Kidney epithelial cell (primary cell): ENCODE measurements around the gene FAM110A. TPM values are rescaled to one million over a fixed set of nuclear protein-coding genes. Genes with fewer than 3 reads are reported as not detected.

Source experiments
- DNase-seq: peaks from one replicate; pipeline ENCODE4 v3.0.0-alpha.2; 2010; ENCODE audit warnings: low read depth
- H3K27me3 ChIP-seq: 2 replicates; pipeline ENCODE4 v1.6.0; 2011; ENCODE audit warnings: low read length; ENCODE audit not compliant: control insufficient read depth, insufficient read depth
- H3K36me3 ChIP-seq: 2 replicates; pipeline ENCODE4 v1.5.1; 2011; ENCODE audit warnings: low read length; ENCODE audit not compliant: control insufficient read depth, insufficient read depth
- H3K4me3 ChIP-seq: 2 replicates; pipeline ENCODE4 v1.5.1; 2011; ENCODE audit warnings: low read depth, mild to moderate bottlenecking, control low read depth, low read length
- total RNA-seq: library from RNA; depleted of rRNA; stranded (reverse); fragments of >200 nt; gene quantifications from 2 replicates; pipeline ENCODE4 v1.2.3, GENCODE V29; 2015
- TF ChIP-seq, protein P1 (sequence below): IDR thresholded peaks from 2 replicates; pipeline ENCODE4 v1.5.1; 2011; ENCODE audit warnings: mild to moderate bottlenecking, moderate library complexity, low read length, control low read depth, inconsistent platforms; ENCODE audit not compliant: insufficient read depth, poor library complexity, severe bottlenecking

FAM110A gene
- total RNA-seq, 1 donor from 2014 or later = 6.2 TPM

DNA sequence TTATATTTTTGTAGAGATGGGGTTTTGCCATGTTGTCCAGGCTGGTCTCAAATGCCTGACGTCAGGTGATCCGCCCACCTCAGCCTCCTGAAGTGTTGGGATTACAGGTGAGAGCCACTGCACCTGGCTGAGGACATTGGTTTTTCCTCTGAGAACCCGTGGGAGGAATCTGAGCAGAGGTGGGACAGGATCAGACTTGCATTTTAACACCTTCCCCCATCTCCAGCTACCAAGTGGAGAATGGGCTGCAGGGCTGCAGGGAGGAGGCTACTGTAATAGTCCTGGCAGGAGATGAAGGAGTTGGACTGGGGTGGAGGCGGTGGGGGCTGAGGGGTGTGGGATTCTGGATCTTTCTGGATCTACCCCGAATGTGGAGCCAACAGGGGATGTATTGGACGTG, 24.5 kb downstream of the FAM110A start:
- Histone ChIP-seq H3K27me3 (no peaks in the 10 kb centered on the region), H3K36me3 (no peaks in the 10 kb centered on the region), H3K4me3 (no peak overlapping the region)
- DNase-seq = no peak
- TF ChIP-seq, protein P1, sequence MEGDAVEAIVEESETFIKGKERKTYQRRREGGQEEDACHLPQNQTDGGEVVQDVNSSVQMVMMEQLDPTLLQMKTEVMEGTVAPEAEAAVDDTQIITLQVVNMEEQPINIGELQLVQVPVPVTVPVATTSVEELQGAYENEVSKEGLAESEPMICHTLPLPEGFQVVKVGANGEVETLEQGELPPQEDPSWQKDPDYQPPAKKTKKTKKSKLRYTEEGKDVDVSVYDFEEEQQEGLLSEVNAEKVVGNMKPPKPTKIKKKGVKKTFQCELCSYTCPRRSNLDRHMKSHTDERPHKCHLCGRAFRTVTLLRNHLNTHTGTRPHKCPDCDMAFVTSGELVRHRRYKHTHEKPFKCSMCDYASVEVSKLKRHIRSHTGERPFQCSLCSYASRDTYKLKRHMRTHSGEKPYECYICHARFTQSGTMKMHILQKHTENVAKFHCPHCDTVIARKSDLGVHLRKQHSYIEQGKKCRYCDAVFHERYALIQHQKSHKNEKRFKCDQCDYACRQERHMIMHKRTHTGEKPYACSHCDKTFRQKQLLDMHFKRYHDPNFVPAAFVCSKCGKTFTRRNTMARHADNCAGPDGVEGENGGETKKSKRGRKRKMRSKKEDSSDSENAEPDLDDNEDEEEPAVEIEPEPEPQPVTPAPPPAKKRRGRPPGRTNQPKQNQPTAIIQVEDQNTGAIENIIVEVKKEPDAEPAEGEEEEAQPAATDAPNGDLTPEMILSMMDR = no peak

DNA sequence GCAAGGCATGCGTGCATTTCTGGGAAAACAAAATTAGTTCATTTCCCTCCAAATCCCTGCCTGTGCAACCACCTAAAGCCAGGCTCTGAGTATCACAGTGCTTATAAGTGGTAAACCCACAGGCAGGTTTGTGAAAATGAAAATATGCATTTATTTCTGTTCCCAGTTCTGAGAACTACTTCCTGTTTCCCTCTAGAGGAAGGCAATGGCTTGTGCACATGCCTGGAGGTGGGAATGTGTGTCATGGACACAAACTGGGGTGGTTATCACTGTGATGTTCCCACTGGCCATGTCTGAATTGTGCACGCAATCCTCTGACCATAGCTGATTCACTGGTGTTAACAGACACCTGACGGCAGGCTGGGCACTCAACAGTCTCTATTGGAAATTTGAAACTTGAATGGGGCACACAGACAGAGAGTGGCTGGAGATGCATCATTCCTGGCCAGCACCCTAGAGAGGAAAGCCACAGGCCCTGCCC, 26.3 kb downstream of the FAM110A start:
- no peak for DNase-seq
- H3K4me3 ChIP-seq = no peak overlapping the region
- no peaks in the 10 kb centered on the region for H3K36me3 ChIP-seq
- TF ChIP-seq, protein P1 = no peak
- no peaks in the 10 kb centered on the region for H3K27me3 ChIP-seq

DNA sequence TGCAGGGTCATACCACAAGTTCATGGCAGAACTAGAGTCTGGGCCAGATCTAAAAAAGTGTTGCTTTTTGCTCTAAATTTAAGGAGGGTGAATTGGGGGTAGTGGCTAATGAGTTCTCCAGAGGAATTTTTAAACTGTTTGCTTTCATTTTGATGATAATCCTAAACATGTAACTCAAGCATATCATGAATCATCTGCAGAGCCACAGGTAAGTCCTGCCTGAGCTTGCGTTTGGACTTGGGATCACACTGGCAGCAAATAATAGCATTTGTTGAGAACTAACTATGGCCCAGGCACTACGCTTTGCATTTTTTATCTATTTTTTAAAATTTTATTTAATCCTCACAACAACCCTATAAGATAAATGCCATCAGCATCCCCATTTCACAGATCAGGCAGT, 27.4 kb downstream of the FAM110A start:
- no peaks in the 10 kb centered on the region for H3K27me3 ChIP-seq
- TF ChIP-seq, protein P1 = no peak
- DNase-seq = no peak

DNA sequence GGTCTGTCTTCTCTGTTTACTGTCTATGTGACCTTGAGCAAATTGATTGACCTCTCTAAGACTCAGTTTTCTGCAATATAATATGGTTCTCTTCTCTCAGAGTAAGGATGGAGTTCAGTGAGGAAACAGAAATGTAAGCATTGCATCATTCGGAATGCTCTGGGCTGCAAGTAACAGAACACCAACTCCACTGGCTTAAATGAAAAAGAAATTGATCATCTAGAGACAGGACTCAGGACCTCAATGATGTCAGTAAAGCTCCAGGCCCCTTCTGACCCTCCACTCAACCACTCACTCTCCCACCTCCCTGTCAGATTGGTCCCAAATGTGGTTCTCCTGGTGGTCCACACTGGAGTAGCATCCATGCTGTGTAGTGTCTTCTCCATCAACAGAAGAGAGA, 31.9 kb downstream of the FAM110A start:
- H3K36me3 ChIP-seq = no peaks in the 10 kb centered on the region

More for the DNA sequence above, 27.4 kb downstream of the FAM110A start:
- no peak overlapping the region for H3K4me3 ChIP-seq
- H3K36me3 ChIP-seq = no peaks in the 10 kb centered on the region

DNA sequence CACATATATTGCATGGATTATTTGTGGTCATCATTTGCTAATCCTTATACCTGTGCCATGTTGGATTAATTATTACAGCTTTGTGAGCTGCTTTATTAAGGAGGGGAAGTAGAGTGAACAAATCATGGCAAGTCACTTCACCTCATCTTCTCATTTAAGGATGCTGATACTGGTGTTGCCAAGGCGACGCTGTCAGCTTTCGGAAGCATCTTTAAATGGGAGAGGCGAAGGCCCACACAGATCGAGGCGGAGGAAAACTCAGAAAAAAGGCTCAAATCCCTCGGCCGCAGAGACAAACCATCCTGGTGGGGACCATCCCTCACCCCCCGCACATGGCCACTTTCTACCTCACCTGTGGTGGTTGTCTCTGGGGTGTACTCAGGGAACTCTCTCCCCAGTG, 34.8 kb downstream of the FAM110A start:
- Histone ChIP-seq H3K27me3 (peaks cover 8% of the 10 kb centered on the region), H3K36me3 (no peaks in the 10 kb centered on the region), H3K4me3 (no peak overlapping the region)
- TF ChIP-seq, protein P1 = no peak
- DNase-seq = no peak

More for the DNA sequence above, 31.9 kb downstream of the FAM110A start:
- TF ChIP-seq, protein P1 = no peak
- H3K4me3 ChIP-seq = no peak overlapping the region
- peaks cover 3% of the 10 kb centered on the region for H3K27me3 ChIP-seq
- DNase-seq = no peak

DNA sequence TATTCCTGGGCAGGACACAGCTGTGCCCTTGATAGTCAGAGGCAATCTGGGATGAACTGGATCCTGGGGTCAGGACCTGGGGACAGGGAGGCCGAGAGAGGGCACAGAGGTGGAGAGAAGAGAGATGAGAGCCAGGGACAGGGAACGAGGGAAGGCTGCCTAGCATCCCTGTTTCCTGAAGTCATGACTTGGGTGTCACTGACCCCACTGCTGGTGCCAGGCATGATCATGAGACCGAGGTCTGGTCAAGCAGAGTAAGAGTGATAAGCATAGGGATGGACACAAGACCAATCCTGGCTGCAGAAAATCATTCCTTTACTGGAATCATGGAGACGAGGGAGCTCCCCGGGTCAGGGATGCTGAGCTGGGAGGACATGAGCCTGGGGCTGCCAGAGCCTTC, 36.1 kb downstream of the FAM110A start:
- TF ChIP-seq, protein P1 = no peak
- H3K36me3 ChIP-seq = no peaks in the 10 kb centered on the region
- no peak overlapping the region for H3K4me3 ChIP-seq
- DNase-seq = no peak
- H3K27me3 ChIP-seq = peaks cover 8% of the 10 kb centered on the region
